Hepatocyte (in vitro differentiated cells): Measurements from ENCODE around the gene SHISAL1. TPM values are rescaled to one million over a fixed set of nuclear protein-coding genes. Genes with fewer than 3 reads are reported as not detected.
"Not testable (repeated sequence)": the region's sequence is repeated elsewhere in the genome, so short reads cannot be mapped to it uniquely, and the experiment has no call there.

ENCODE experiments used
- DNase-seq: peaks from one replicate; pipeline ENCODE4 v3.0.0-alpha.2; 2016; ENCODE audit warnings: low spot score
- H2AFZ ChIP-seq: fragments of 200-600 bp; sonication (generic); 2 replicates; pipeline ENCODE4 v1.6.0; 2016; ENCODE audit warnings: antibody characterized with exemption, mild to moderate bottlenecking
- H3K27ac ChIP-seq: fragments of 200-600 bp; sonication (generic); 2 replicates; pipeline ENCODE4 v1.5.1; 2016; ENCODE audit warnings: mild to moderate bottlenecking
- H3K27me3 ChIP-seq: fragments of 200-600 bp; sonication (generic); 2 replicates; pipeline ENCODE4 v1.6.1; 2016
- H3K36me3 ChIP-seq: fragments of 200-600 bp; sonication (generic); replicated peaks from 2 replicates; pipeline ENCODE4 v1.5.1; 2016; ENCODE audit warnings: low read depth; ENCODE audit not compliant: insufficient read depth
- H3K4me1 ChIP-seq: fragments of 200-600 bp; sonication (generic); 2 replicates; pipeline ENCODE4 v1.5.1; 2016; ENCODE audit warnings: mild to moderate bottlenecking, moderate library complexity; ENCODE audit not compliant: insufficient read depth
- H3K4me2 ChIP-seq: fragments of 200-600 bp; sonication (generic); 2 replicates; pipeline ENCODE4 v1.6.0; 2016
- H3K4me3 ChIP-seq: fragments of 200-600 bp; sonication (generic); 2 replicates; pipeline ENCODE4 v1.5.1; 2016; ENCODE audit warnings: mild to moderate bottlenecking
- H3K79me2 ChIP-seq: fragments of 200-600 bp; sonication (generic); 2 replicates; pipeline ENCODE4 v1.6.0; 2017; ENCODE audit warnings: mild to moderate bottlenecking
- H3K9me2 ChIP-seq: fragments of 200-600 bp; sonication (generic); replicated peaks from 2 replicates; pipeline ENCODE4 v1.6.0; 2017; ENCODE audit warnings: mild to moderate bottlenecking; ENCODE audit not compliant: insufficient read depth
- H3K9me3 ChIP-seq: fragments of 200-600 bp; sonication (generic); 2 replicates; pipeline ENCODE4 v1.5.1; 2016; ENCODE audit warnings: low read depth, mild to moderate bottlenecking
- H4K20me1 ChIP-seq: fragments of 200-600 bp; sonication (generic); 2 replicates; pipeline ENCODE4 v1.6.0; 2016; ENCODE audit warnings: mild to moderate bottlenecking; ENCODE audit not compliant: insufficient read depth, poor library complexity, severe bottlenecking
- EZH2 ChIP-seq: fragments of 200-600 bp; sonication (generic); IDR thresholded peaks from 2 replicates; pipeline ENCODE4 v1.6.1; 2016; ENCODE audit warnings: antibody characterized with exemption, mild to moderate bottlenecking, borderline replicate concordance
- EZH2phosphoT487 ChIP-seq: fragments of 200-600 bp; sonication (generic); IDR thresholded peaks from one replicate; pipeline ENCODE4 v1.6.1; 2018; ENCODE audit warnings: antibody characterized with exemption, mild to moderate bottlenecking, low read depth, moderate library complexity; ENCODE audit not compliant: unreplicated experiment, severe bottlenecking
- WGBS: methylation state at CpG from one replicate; pipeline ENCODE4 v1.1.6; 2016; ENCODE audit warnings: low lambda C conversion rate; ENCODE audit errors: missing lambda C conversion rate; 5-methylcytosine and 5-hydroxymethylcytosine counted together
- polyA plus RNA-seq: library from polyadenylated mRNA; unstranded; fragments of >200 nt; fragmentation: Nextera tagmentation; extraction: Ambion mirVana; gene quantifications from 2 replicates; pipeline ENCODE4 v1.2.1, GENCODE V29; 2016
- total RNA-seq: library from RNA; depleted of rRNA; stranded (reverse); fragments of >200 nt; gene quantifications from 2 replicates; pipeline ENCODE4 v1.2.3, GENCODE V29; 2014
- TF ChIP-seq, protein P1 (sequence below): fragments of 200-600 bp; sonication (generic); IDR thresholded peaks from 2 replicates; pipeline ENCODE4 v1.5.1; 2016; ENCODE audit warnings: antibody characterized with exemption, mild to moderate bottlenecking; ENCODE audit not compliant: poor library complexity

The SHISAL1 gene
- total and polyA plus RNA-seq, 2 experiments from 2014 or later: 0.66 to 2.4 TPM

DNA sequence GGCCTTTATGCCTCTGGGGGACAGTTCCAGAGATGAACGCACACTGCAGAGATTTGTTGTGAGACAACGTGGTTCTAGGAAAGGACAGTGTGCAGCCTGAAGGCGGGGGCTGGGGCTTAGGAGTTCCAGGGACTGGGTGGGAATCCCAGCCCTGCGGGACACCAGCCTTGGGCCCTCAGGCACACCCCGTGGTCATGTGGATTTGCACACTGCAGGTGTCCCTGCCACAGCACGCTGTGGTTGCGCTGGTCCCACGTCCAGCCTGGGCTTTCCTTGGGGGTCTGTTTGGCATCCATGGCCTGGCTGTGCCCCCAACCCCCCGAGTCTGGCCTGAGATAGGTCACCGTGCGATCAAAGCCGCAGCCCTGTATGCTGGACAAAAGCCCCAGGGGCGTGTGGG is 7.3 kb downstream of the SHISAL1 start:
- no peak overlapping the region for H3K27ac ChIP-seq

DNA sequence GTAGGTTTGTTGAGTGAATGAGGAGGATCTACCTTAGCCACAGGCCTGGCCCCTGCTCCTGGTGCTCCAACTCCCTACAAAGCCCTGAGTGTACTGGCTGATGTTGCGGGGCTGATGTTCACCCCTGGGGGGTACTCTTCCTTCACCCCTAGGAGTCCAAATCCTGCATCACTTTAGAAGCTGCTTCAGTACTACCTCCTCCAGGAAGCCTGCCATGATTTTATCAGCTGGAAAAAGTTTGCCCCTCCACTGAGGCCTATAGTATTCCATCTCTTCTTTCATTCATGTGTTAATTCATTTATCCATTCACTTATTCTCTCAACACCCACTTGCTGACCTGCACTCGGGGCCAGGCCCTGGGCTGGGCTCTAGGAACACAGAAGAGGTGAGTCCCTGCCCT is 7.8 kb downstream of the SHISAL1 start:
- no peak for DNase-seq
- H4K20me1 ChIP-seq: no peaks in the 10 kb centered on the region
- H3K4me3 ChIP-seq: no peak overlapping the region
- no peak overlapping the region for H3K4me2 ChIP-seq
- no peaks in the 10 kb centered on the region for H3K79me2 ChIP-seq
- H2AFZ ChIP-seq: no peak overlapping the region
- H3K27me3 ChIP-seq: no peaks in the 10 kb centered on the region
- no peaks in the 10 kb centered on the region for H3K4me1 ChIP-seq
- no peaks in the 10 kb centered on the region for H3K9me2 ChIP-seq
- WGBS: 82% methylated on average over 2 of the region's 2 CpGs
- TF ChIP-seq EZH2 (no peak), EZH2phosphoT487 (no peak)
- TF ChIP-seq, protein P1, sequence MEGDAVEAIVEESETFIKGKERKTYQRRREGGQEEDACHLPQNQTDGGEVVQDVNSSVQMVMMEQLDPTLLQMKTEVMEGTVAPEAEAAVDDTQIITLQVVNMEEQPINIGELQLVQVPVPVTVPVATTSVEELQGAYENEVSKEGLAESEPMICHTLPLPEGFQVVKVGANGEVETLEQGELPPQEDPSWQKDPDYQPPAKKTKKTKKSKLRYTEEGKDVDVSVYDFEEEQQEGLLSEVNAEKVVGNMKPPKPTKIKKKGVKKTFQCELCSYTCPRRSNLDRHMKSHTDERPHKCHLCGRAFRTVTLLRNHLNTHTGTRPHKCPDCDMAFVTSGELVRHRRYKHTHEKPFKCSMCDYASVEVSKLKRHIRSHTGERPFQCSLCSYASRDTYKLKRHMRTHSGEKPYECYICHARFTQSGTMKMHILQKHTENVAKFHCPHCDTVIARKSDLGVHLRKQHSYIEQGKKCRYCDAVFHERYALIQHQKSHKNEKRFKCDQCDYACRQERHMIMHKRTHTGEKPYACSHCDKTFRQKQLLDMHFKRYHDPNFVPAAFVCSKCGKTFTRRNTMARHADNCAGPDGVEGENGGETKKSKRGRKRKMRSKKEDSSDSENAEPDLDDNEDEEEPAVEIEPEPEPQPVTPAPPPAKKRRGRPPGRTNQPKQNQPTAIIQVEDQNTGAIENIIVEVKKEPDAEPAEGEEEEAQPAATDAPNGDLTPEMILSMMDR: no peak
- H3K27ac ChIP-seq: no peak overlapping the region
- no peaks in the 10 kb centered on the region for H3K9me3 ChIP-seq
- no peaks in the 10 kb centered on the region for H3K36me3 ChIP-seq

More for the DNA sequence above, 7.3 kb downstream of the SHISAL1 start:
- no peaks in the 10 kb centered on the region for H3K36me3 ChIP-seq
- H3K9me2 ChIP-seq: no peaks in the 10 kb centered on the region
- H3K4me3 ChIP-seq: no peak overlapping the region
- TF ChIP-seq, protein P1: no peak
- TF ChIP-seq EZH2: no peak
- TF ChIP-seq EZH2phosphoT487: no peak
- no peak overlapping the region for H3K4me2 ChIP-seq
- H3K4me1 ChIP-seq: no peaks in the 10 kb centered on the region
- no peak overlapping the region for H2AFZ ChIP-seq
- WGBS: 84% methylated on average over 13 of the region's 13 CpGs
- no peak for DNase-seq
- no peaks in the 10 kb centered on the region for H3K79me2 ChIP-seq
- H4K20me1 ChIP-seq: no peaks in the 10 kb centered on the region
- H3K9me3 ChIP-seq: no peaks in the 10 kb centered on the region
- H3K27me3 ChIP-seq: no peaks in the 10 kb centered on the region

DNA sequence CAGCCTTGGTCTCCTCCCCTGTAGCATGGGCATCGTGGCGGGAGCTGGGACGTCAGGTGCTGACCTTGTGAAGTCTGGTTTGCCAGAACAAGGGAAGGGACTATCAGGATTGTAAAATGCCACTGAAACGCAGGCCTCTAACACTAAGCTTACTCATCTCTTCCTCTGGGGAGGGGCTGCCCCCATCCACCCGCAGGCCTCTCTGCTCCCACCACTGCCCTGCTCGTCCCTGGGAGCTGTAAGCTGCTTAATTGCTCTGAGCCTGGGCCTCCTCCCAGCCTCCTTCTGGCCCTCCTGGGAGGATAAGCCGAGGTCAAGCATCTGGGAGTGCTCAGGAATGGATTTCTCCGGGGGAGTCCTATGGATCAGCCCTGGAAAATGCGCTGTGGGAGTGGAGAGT is 8.4 kb downstream of the SHISAL1 start:
- TF ChIP-seq EZH2 (no peak), EZH2phosphoT487 (no peak)
- TF ChIP-seq, protein P1: no peak

DNA sequence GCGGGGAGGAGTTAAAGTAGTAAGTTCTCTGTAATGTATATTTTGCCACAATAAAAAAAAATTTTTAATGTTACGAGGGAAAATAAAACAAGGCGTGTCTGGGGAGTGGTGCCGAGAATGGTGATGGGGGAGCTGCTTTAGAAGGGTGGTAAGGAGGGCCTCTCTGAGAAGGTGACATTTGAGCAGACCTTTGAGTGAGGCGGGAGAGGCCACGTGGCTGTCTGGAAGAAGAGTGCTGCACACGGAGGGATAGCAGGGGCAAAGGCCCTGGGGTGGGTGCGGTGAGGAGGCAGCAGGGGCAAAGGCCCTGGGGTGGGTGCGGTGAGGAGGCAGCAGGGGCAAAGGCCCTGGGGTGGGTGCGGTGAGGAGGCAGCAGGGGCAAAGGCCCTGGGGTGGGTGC is 10.4 kb downstream of the SHISAL1 start:
- DNase-seq, H3K4me3 ChIP-seq, H3K36me3 ChIP-seq, H3K9me3 ChIP-seq, H3K79me2 ChIP-seq, H3K27ac ChIP-seq, H3K9me2 ChIP-seq, H3K27me3 ChIP-seq, H3K4me2 ChIP-seq, H2AFZ ChIP-seq, H4K20me1 ChIP-seq: not testable (repeated sequence)
- WGBS: 87% methylated on average over 8 of the region's 10 CpGs
- peaks cover 11% of the 10 kb centered on the region for H3K4me1 ChIP-seq

More for the DNA sequence above, 8.4 kb downstream of the SHISAL1 start:
- no peak for DNase-seq
- Histone ChIP-seq H2AFZ (no peak overlapping the region), H4K20me1 (no peaks in the 10 kb centered on the region), H3K79me2 (no peaks in the 10 kb centered on the region), H3K9me3 (no peaks in the 10 kb centered on the region), H3K27me3 (no peaks in the 10 kb centered on the region), H3K27ac (no peak overlapping the region), H3K9me2 (no peaks in the 10 kb centered on the region), H3K4me1 (no peaks in the 10 kb centered on the region), H3K4me2 (no peak overlapping the region), H3K4me3 (no peak overlapping the region), H3K36me3 (no peaks in the 10 kb centered on the region)
- WGBS: 63% methylated on average over 9 of the region's 9 CpGs
